HepG2 (cell line): ENCODE data around the gene ZNF138. TPM values are rescaled to one million over a fixed set of nuclear protein-coding genes. Genes with fewer than 3 reads are reported as not detected.

Experiments
- ATAC-seq: fragments of 200-7000 bp; cut with Tn5 transposase; 3 replicates; pipeline ENCODE4 v1.9.1; 2020; ENCODE audit warnings: mild to moderate bottlenecking, moderate library complexity
- BruUV-seq: library from RNA; stranded (reverse); fragments of 400-500 nt; replicated peaks from 2 replicates; lab custom pipeline; 2021; lab: Mats Ljungman, UMichigan
- CTCF ChIA-PET: fragments of 300-600 bp; formaldehyde crosslinking; extraction: SDS; loops from one replicate; lab custom pipeline; 2021; ENCODE audit warnings: low total read pairs, inconsistent platforms, low intra/inter-chr PET ratio; lab: Yijun Ruan, JAX
- POLR2A ChIA-PET: fragments of 350-600 bp; sonication (Branson Sonifier 250); formaldehyde crosslinking; loops from one replicate; lab custom pipeline; 2020; ENCODE audit warnings: antibody characterized with exemption, inconsistent platforms; lab: Yijun Ruan, JAX
- DNase-seq: peaks from one replicate; pipeline ENCODE4 v3.0.0-alpha.2; 2015; ENCODE audit warnings: low spot score
- FAIRE-seq: peaks from 3 replicates; lab custom pipeline; 2011; peaks lifted over from hg19 to GRCh38; lab: Jason Lieb, UNC
- H2AFZ ChIP-seq: one replicate; pipeline ENCODE4 v1.6.1; 2011; ENCODE audit warnings: low read length, inconsistent platforms
- H3K27ac ChIP-seq: fragments of 300-600 bp; 3 replicates; pipeline ENCODE4 v1.8.0; 2011; ENCODE audit warnings: mixed run types, mild to moderate bottlenecking, mixed read lengths, low read length, inconsistent platforms; ENCODE audit not compliant: insufficient read depth; ENCODE audit errors: extremely low read length
- H3K27me3 ChIP-seq, 2 experiments: fragments of 200-600 bp in 1 of 2; 2 replicates in 1 of 2; 3 replicates in 1 of 2; pipeline versions ENCODE4 v1.6.0 to v1.8.0; 2011; ENCODE audit warnings: low read length in 2 of 2, mild to moderate bottlenecking in 2 of 2, moderate library complexity in 2 of 2, inconsistent platforms in 1 of 2; ENCODE audit not compliant: insufficient read depth in 2 of 2, control insufficient read depth in 1 of 2
- H3K36me3 ChIP-seq, 2 experiments: fragments of 200-600 bp in 1 of 2; replicated peaks in 1 of 2; 2 replicates in 1 of 2; 3 replicates in 1 of 2; pipeline versions ENCODE4 v1.5.1 to v1.8.0; 2011; ENCODE audit warnings: low read length in 2 of 2, inconsistent platforms in 1 of 2; ENCODE audit not compliant: insufficient read depth in 2 of 2, control insufficient read depth in 1 of 2
- H3K4me1 ChIP-seq: 2 replicates; pipeline ENCODE4 v1.5.1; 2012; ENCODE audit warnings: low read length, inconsistent platforms; ENCODE audit not compliant: insufficient read depth
- H3K4me2 ChIP-seq: 2 replicates; pipeline ENCODE4 v1.6.0; 2011; ENCODE audit warnings: low read depth, low read length, inconsistent platforms
- H3K4me3 ChIP-seq, 3 experiments: fragments of 200-600 bp in 1 of 3; sonication (generic), shearing (Covaris generic) in 1 of 3; replicated peaks in 1 of 3; 2 replicates each; pipeline ENCODE4 v1.5.1; 2011 to 2016; ENCODE audit warnings: low read length in 3 of 3, inconsistent platforms in 2 of 3, low read depth in 2 of 3, mild to moderate bottlenecking in 2 of 3, control low read depth in 1 of 3, mixed read lengths in 1 of 3; ENCODE audit not compliant: insufficient read depth in 1 of 3
- H3K79me2 ChIP-seq: one replicate; pipeline ENCODE4 v1.6.1; 2011; ENCODE audit warnings: low read length, inconsistent platforms; ENCODE audit not compliant: insufficient read depth
- H3K9ac ChIP-seq: 2 replicates; pipeline ENCODE4 v1.6.0; 2011; ENCODE audit warnings: mild to moderate bottlenecking, low read depth, low read length, inconsistent platforms; ENCODE audit not compliant: insufficient read depth
- H3K9me3 ChIP-seq: 2 replicates; pipeline ENCODE4 v1.5.1; 2012; ENCODE audit warnings: mild to moderate bottlenecking, low read length
- H4K20me1 ChIP-seq: 2 replicates; pipeline ENCODE4 v1.6.0; 2011; ENCODE audit warnings: inconsistent platforms, mild to moderate bottlenecking, low read length, moderate library complexity; ENCODE audit not compliant: insufficient read depth
- HNRNPH1 ChIP-seq: fragments of 200-400 bp; formaldehyde crosslinking; optimal IDR thresholded peaks from 2 replicates; pipeline ENCODE3; 2017; ENCODE audit warnings: mild to moderate bottlenecking, low read depth, low read length
- JARID2 ChIP-seq: sonication (generic); formaldehyde crosslinking; IDR thresholded peaks from 2 replicates; pipeline ENCODE4 v1.8.1; 2023; ENCODE audit warnings: missing genetic modification reagents, inconsistent platforms; ENCODE audit not compliant: insufficient replicate concordance
- MED13 ChIP-seq: sonication (generic); formaldehyde crosslinking; IDR thresholded peaks from 2 replicates; pipeline ENCODE4 v1.5.0; 2020; ENCODE audit warnings: missing genetic modification reagents
- RNF2 ChIP-seq: fragments of 450-650 bp; conservative IDR thresholded peaks from 2 replicates; pipeline ENCODE4 v1.6.1; 2016; ENCODE audit warnings: low read depth
- SETDB1 ChIP-seq: sonication (generic); formaldehyde crosslinking; IDR thresholded peaks from 2 replicates; pipeline ENCODE4 v1.5.1; 2020; ENCODE audit warnings: missing genetic modification reagents, mild to moderate bottlenecking, borderline replicate concordance
- SUZ12 ChIP-seq: fragments of 150-350 bp; IDR thresholded peaks from 2 replicates; pipeline ENCODE4 v1.6.1; 2014; ENCODE audit warnings: low read depth, low read length
- ZNF138 ChIP-seq: sonication (generic); formaldehyde crosslinking; IDR thresholded peaks from 2 replicates; pipeline ENCODE4 v1.5.0; 2020; ENCODE audit warnings: mild to moderate bottlenecking, low read depth, missing genetic modification reagents
- ZNF75D ChIP-seq: sonication (generic); formaldehyde crosslinking; IDR thresholded peaks from 2 replicates; pipeline ENCODE4 v1.8.1; 2023; ENCODE audit warnings: missing genetic modification reagents, mild to moderate bottlenecking, borderline replicate concordance
- ZNF768 ChIP-seq: sonication (generic); formaldehyde crosslinking; IDR thresholded peaks from 2 replicates; pipeline ENCODE4 v1.4.0; 2020; ENCODE audit warnings: missing genetic modification reagents
- ZZZ3 ChIP-seq: sonication (generic); formaldehyde crosslinking; IDR thresholded peaks from 2 replicates; pipeline ENCODE4 v1.4.0; 2020; ENCODE audit warnings: missing genetic modification reagents, mild to moderate bottlenecking, borderline replicate concordance
- WGBS: methylation state at CpG from one replicate; pipeline ENCODE4 v1.1.6; 2017; ENCODE audit warnings: low lambda C conversion rate; 5-methylcytosine and 5-hydroxymethylcytosine counted together
- in situ Hi-C: cut with HindIII; loops from 2 replicates; pipeline ENCODE4 v1.10.0; 2017; ENCODE audit warnings: low pct_unique_long_range_greater_than_20kb; ENCODE audit not compliant: extremely low pct_ligation_motif_present
- intact Hi-C: fragments of 100-400 bp; cut with micrococcal nuclease; formaldehyde crosslinking; loops from one replicate; pipeline ENCODE4 v1.10.0; 2022; ENCODE audit not compliant: unreplicated experiment
- polyA plus RNA-seq, 8 experiments: library from polyadenylated mRNA; depleted of rRNA in 3 of 8; stranded (reverse) in 7 of 8; unstranded in 1 of 8; fragments of >200 nt; fragmentation: Illumina TruSeq in 4 of 8; extraction: Trizol in 4 of 8; gene quantifications; 2 replicates each; pipeline versions ENCODE4 v1.2.1 to v1.2.3, GENCODE V29; 2011 to 2016; ENCODE audit warnings: low read depth in 4 of 8, missing spikeins in 1 of 8, mixed read lengths in 1 of 8; ENCODE audit not compliant: insufficient read depth in 1 of 8
- total RNA-seq, 5 experiments: library from RNA; depleted of rRNA; stranded (reverse); fragments of >200 nt; fragmentation: Illumina TruSeq; extraction: Trizol; gene quantifications; 2 replicates each; pipeline ENCODE4 v1.2.3, GENCODE V29; 2016; ENCODE audit warnings: low read depth in 1 of 5
- TF ChIP-seq, protein P1 (sequence below): sonication (generic); formaldehyde crosslinking; IDR thresholded peaks from 2 replicates; pipeline ENCODE4 v1.5.0; 2020; ENCODE audit warnings: mild to moderate bottlenecking, missing genetic modification reagents
- TF ChIP-seq, protein P2 (sequence below): sonication (generic); formaldehyde crosslinking; IDR thresholded peaks from 2 replicates; pipeline ENCODE4 v1.4.0; 2020; ENCODE audit warnings: missing genetic modification reagents
- TF ChIP-seq, protein P3 (sequence below): sonication (generic); formaldehyde crosslinking; IDR thresholded peaks from 2 replicates; pipeline ENCODE4 v1.4.0; 2020; ENCODE audit warnings: missing genetic modification reagents, borderline replicate concordance

The ZNF138 gene
- total and polyA plus RNA-seq, 2 of the 13 experiments (the other 11 are each of a cell fraction or from before 2014, with no cell fraction given), result 2.7 to 5.8 TPM

DNA sequence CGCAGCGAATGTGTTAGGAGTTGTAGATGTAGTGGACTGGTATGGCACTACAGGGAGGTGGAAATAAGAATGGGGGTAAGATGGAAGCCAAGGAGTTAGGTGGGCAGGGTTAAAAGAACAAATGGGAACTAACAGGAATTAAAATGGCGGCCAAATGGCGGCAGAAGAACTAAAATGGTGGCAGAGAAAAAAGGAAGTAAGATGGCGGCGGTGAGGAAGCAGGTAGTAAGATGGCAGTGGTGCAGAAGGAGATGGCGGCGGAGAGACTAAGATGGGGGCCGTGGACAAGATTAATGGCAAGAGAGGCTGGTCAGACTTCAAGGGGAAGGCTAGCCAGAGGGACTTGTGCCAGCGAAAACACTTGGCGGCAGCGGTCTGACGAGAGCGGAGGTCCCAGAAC lies 44.5 kb downstream of the ZNF138 start:
- no peaks in the 10 kb centered on the region for H3K27me3 ChIP-seq
- POLR2A ChIA-PET, result no interaction called here
- in situ Hi-C loops, result no loop called here
- TF ChIP-seq, protein P1, sequence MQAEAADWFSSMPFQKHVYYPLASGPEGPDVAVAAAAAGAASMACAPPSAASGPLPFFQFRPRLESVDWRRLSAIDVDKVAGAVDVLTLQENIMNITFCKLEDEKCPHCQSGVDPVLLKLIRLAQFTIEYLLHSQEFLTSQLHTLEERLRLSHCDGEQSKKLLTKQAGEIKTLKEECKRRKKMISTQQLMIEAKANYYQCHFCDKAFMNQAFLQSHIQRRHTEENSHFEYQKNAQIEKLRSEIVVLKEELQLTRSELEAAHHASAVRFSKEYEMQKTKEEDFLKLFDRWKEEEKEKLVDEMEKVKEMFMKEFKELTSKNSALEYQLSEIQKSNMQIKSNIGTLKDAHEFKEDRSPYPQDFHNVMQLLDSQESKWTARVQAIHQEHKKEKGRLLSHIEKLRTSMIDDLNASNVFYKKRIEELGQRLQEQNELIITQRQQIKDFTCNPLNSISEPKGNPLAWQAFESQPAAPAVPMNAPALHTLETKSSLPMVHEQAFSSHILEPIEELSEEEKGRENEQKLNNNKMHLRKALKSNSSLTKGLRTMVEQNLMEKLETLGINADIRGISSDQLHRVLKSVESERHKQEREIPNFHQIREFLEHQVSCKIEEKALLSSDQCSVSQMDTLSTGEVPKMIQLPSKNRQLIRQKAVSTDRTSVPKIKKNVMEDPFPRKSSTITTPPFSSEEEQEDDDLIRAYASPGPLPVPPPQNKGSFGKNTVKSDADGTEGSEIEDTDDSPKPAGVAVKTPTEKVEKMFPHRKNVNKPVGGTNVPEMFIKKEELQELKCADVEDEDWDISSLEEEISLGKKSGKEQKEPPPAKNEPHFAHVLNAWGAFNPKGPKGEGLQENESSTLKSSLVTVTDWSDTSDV (CRISPR knock-in tag), result no peak
- TF ChIP-seq, protein P2, sequence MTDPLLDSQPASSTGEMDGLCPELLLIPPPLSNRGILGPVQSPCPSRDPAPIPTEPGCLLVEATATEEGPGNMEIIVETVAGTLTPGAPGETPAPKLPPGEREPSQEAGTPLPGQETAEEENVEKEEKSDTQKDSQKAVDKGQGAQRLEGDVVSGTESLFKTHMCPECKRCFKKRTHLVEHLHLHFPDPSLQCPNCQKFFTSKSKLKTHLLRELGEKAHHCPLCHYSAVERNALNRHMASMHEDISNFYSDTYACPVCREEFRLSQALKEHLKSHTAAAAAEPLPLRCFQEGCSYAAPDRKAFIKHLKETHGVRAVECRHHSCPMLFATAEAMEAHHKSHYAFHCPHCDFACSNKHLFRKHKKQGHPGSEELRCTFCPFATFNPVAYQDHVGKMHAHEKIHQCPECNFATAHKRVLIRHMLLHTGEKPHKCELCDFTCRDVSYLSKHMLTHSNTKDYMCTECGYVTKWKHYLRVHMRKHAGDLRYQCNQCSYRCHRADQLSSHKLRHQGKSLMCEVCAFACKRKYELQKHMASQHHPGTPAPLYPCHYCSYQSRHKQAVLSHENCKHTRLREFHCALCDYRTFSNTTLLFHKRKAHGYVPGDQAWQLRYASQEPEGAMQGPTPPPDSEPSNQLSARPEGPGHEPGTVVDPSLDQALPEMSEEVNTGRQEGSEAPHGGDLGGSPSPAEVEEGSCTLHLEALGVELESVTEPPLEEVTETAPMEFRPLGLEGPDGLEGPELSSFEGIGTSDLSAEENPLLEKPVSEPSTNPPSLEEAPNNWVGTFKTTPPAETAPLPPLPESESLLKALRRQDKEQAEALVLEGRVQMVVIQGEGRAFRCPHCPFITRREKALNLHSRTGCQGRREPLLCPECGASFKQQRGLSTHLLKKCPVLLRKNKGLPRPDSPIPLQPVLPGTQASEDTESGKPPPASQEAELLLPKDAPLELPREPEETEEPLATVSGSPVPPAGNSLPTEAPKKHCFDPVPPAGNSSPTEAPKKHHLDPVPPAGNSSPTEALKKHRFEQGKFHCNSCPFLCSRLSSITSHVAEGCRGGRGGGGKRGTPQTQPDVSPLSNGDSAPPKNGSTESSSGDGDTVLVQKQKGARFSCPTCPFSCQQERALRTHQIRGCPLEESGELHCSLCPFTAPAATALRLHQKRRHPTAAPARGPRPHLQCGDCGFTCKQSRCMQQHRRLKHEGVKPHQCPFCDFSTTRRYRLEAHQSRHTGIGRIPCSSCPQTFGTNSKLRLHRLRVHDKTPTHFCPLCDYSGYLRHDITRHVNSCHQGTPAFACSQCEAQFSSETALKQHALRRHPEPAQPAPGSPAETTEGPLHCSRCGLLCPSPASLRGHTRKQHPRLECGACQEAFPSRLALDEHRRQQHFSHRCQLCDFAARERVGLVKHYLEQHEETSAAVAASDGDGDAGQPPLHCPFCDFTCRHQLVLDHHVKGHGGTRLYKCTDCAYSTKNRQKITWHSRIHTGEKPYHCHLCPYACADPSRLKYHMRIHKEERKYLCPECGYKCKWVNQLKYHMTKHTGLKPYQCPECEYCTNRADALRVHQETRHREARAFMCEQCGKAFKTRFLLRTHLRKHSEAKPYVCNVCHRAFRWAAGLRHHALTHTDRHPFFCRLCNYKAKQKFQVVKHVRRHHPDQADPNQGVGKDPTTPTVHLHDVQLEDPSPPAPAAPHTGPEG (CRISPR knock-in tag), result no peak
- TF ChIP-seq ZNF768 (CRISPR knock-in tag), result no peak
- no peak for TF ChIP-seq SETDB1 (CRISPR knock-in tag)
- TF ChIP-seq JARID2 (CRISPR knock-in tag), result no peak
- no peak for TF ChIP-seq ZZZ3
- no peak for TF ChIP-seq ZNF138
- TF ChIP-seq RNF2, result no peak
- TF ChIP-seq, protein P3, sequence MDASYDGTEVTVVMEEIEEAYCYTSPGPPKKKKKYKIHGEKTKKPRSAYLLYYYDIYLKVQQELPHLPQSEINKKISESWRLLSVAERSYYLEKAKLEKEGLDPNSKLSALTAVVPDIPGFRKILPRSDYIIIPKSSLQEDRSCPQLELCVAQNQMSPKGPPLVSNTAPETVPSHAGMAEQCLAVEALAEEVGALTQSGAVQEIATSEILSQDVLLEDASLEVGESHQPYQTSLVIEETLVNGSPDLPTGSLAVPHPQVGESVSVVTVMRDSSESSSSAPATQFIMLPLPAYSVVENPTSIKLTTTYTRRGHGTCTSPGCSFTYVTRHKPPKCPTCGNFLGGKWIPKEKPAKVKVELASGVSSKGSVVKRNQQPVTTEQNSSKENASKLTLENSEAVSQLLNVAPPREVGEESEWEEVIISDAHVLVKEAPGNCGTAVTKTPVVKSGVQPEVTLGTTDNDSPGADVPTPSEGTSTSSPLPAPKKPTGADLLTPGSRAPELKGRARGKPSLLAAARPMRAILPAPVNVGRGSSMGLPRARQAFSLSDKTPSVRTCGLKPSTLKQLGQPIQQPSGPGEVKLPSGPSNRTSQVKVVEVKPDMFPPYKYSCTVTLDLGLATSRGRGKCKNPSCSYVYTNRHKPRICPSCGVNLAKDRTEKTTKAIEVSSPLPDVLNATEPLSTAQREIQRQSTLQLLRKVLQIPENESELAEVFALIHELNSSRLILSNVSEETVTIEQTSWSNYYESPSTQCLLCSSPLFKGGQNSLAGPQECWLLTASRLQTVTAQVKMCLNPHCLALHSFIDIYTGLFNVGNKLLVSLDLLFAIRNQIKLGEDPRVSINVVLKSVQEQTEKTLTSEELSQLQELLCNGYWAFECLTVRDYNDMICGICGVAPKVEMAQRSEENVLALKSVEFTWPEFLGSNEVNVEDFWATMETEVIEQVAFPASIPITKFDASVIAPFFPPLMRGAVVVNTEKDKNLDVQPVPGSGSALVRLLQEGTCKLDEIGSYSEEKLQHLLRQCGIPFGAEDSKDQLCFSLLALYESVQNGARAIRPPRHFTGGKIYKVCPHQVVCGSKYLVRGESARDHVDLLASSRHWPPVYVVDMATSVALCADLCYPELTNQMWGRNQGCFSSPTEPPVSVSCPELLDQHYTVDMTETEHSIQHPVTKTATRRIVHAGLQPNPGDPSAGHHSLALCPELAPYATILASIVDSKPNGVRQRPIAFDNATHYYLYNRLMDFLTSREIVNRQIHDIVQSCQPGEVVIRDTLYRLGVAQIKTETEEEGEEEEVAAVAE (CRISPR knock-in tag), result no peak
- no peak for TF ChIP-seq MED13 (CRISPR knock-in tag)
- no peak for TF ChIP-seq ZNF75D (CRISPR knock-in tag)
- no peak for TF ChIP-seq SUZ12
- no peak for TF ChIP-seq HNRNPH1

More for the DNA sequence above, 44.5 kb downstream of the ZNF138 start:
- Histone ChIP-seq H3K79me2 (no peaks in the 10 kb centered on the region), H2AFZ (no peak overlapping the region), H3K27ac (no peak overlapping the region), H3K36me3 (no peaks in the 10 kb centered on the region), H4K20me1 (no peaks in the 10 kb centered on the region), H3K4me2 (no peak overlapping the region), H3K9me3 (no peaks in the 10 kb centered on the region), H3K9ac (no peak overlapping the region), H3K4me3 (no peak overlapping the region), H3K4me1 (no peaks in the 10 kb centered on the region)
- BruUV-seq, result no TSS peak
- FAIRE-seq (no peak), DNase-seq (no peak), ATAC-seq (no peak)
- CTCF ChIA-PET, result no interaction called here
- WGBS, result 72% methylated on average over 14 of the region's 14 CpGs
- intact Hi-C loops, result no loop called here
